ENCODE measurements around the gene ATP2B2. TPM values are rescaled to one million over a fixed set of nuclear protein-coding genes. Genes with fewer than 3 reads are reported as not detected.

ATP2B2 gene
- total RNA-seq, 1 experiment from 2014 or later = not detected

GRCh38 chr3:10533737-10534023 is 28.3 kb upstream of the ATP2B2 start:
- Mint-ChIP-seq H3K9me3 (ENCODE audit: low read depth, unreplicated experiment) (no peaks in the 10 kb centered on the region), H3K4me1 (ENCODE audit: low read depth, unreplicated experiment) (no peaks in the 10 kb centered on the region), H3K36me3 (ENCODE audit: insufficient read depth, unreplicated experiment) (no peaks in the 10 kb centered on the region), H3K4me3 (ENCODE audit: low read depth, unreplicated experiment) (no peak overlapping the region), H3K27me3 (ENCODE audit: unreplicated experiment) (peaks cover 87% of the 10 kb centered on the region), H3K27ac (ENCODE audit: unreplicated experiment) (no peak overlapping the region)
- CTCF ChIA-PET = no interaction called here
- TF ChIP-seq CTCF (IDR thresholded peaks at IDR 0.05; ENCODE audit: unreplicated experiment) = no peak
- intact Hi-C loops (cut with micrococcal nuclease; ENCODE audit: unreplicated experiment) = no loop called here
- DNase-seq = no peak
- no TSS peak for BruUV-seq (replicated peaks)

- TF ChIP-seq CTCF (IDR thresholded peaks at IDR 0.05; ENCODE audit: unreplicated experiment) = no peak
- Mint-ChIP-seq H3K27ac (ENCODE audit: unreplicated experiment) (no peak overlapping the region), H3K4me3 (ENCODE audit: low read depth, unreplicated experiment) (no peak overlapping the region), H3K36me3 (ENCODE audit: insufficient read depth, unreplicated experiment) (no peaks in the 10 kb centered on the region), H3K27me3 (ENCODE audit: unreplicated experiment) (peaks cover 87% of the 10 kb centered on the region), H3K4me1 (ENCODE audit: low read depth, unreplicated experiment) (no peaks in the 10 kb centered on the region), H3K9me3 (ENCODE audit: low read depth, unreplicated experiment) (no peaks in the 10 kb centered on the region)
- BruUV-seq (replicated peaks) = no TSS peak
- CTCF ChIA-PET = interaction anchor here (0.8 kb wide), 1 partner anchor 449 kb away, joined by 3 read pairs; no protein-coding TSS in a partner anchor
- no peak for DNase-seq
- intact Hi-C loops (cut with micrococcal nuclease; ENCODE audit: unreplicated experiment) = no loop called here
Observed at GRCh38 chr3:10532939-10533736, 27.8 kb upstream of the ATP2B2 start.

- H3K27ac Mint-ChIP-seq (ENCODE audit: unreplicated experiment) = no peak overlapping the region
- intact Hi-C loops (cut with micrococcal nuclease; ENCODE audit: unreplicated experiment) = no loop called here
- no TSS peak for BruUV-seq (replicated peaks)
- no peaks in the 10 kb centered on the region for H3K9me3 Mint-ChIP-seq (ENCODE audit: low read depth, unreplicated experiment)
- no peak overlapping the region for H3K4me3 Mint-ChIP-seq (ENCODE audit: low read depth, unreplicated experiment)
- H3K4me1 Mint-ChIP-seq (ENCODE audit: low read depth, unreplicated experiment) = no peaks in the 10 kb centered on the region
- peaks cover 87% of the 10 kb centered on the region for H3K27me3 Mint-ChIP-seq (ENCODE audit: unreplicated experiment)
- CTCF ChIA-PET = no interaction called here
- TF ChIP-seq CTCF (IDR thresholded peaks at IDR 0.05; ENCODE audit: unreplicated experiment) = no peak
- no peaks in the 10 kb centered on the region for H3K36me3 Mint-ChIP-seq (ENCODE audit: insufficient read depth, unreplicated experiment)
- no peak for DNase-seq
Observed at GRCh38 chr3:10531031-10531430, 25.6 kb upstream of the ATP2B2 start.

DNA sequence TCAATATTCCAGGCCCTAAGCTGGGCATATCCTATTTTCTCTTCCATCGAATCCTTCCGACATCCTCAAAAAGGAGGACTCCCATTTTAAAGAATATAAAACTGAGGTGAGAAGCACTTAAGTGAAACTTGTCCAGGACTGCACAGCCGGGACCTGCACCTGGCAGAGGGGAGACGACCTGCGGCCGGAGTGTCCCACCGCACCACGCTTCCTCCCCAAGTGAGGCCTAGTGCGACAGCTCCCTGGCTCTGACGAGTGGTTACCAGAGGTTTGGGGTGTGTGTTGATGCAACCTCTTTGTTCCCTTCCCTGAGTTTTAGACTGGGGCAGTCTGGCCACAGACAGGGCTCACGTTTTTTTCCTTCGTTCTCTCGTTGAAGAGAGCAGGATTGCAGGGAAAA is 24.9 kb upstream of the ATP2B2 start:
- H3K4me1 Mint-ChIP-seq (ENCODE audit: low read depth, unreplicated experiment) = no peaks in the 10 kb centered on the region
- BruUV-seq (replicated peaks) = no TSS peak

More for the DNA sequence above, 24.9 kb upstream of the ATP2B2 start:
- no peaks in the 10 kb centered on the region for H3K36me3 Mint-ChIP-seq (ENCODE audit: insufficient read depth, unreplicated experiment)
- peaks cover 87% of the 10 kb centered on the region for H3K27me3 Mint-ChIP-seq (ENCODE audit: unreplicated experiment)
- no peaks in the 10 kb centered on the region for H3K9me3 Mint-ChIP-seq (ENCODE audit: low read depth, unreplicated experiment)
- no peak for TF ChIP-seq CTCF (IDR thresholded peaks at IDR 0.05; ENCODE audit: unreplicated experiment)
- no peak overlapping the region for H3K4me3 Mint-ChIP-seq (ENCODE audit: low read depth, unreplicated experiment)
- intact Hi-C loops (cut with micrococcal nuclease; ENCODE audit: unreplicated experiment) = no loop called here
- H3K27ac Mint-ChIP-seq (ENCODE audit: unreplicated experiment) = no peak overlapping the region
- CTCF ChIA-PET = no interaction called here
- no peak for DNase-seq
